HCT116 (cell line): ENCODE results near the gene HIPK3.

Experiments used
- ATF3 ChIP-seq: IDR thresholded peaks from 2 replicates; pipeline ENCODE4 v1.6.1; 2012
- CEBPB ChIP-seq: IDR thresholded peaks from 2 replicates; pipeline ENCODE4 v1.6.1; 2012; ENCODE audit warnings: low read depth
- CTCF ChIP-seq, 3 experiments: fragments of 200-600 bp in 1 of 3; sonication (generic) in 1 of 3; IDR thresholded peaks in 2 of 3; conservative IDR thresholded peaks in 1 of 3; 2 replicates each; pipeline ENCODE4 v1.5.1; 2012 to 2017; ENCODE audit warnings: low read depth in 2 of 3, low read length in 2 of 3, antibody characterized with exemption in 1 of 3, borderline replicate concordance in 1 of 3, control low read depth in 1 of 3, mild to moderate bottlenecking in 1 of 3, mixed read lengths in 1 of 3, mixed run types in 1 of 3, moderate library complexity in 1 of 3; ENCODE audit not compliant: insufficient read depth in 1 of 3
- JUND ChIP-seq: IDR thresholded peaks from 2 replicates; pipeline ENCODE4 v1.6.1; 2012
- POLR2A ChIP-seq: IDR thresholded peaks from 2 replicates; pipeline ENCODE4 v1.7.0; 2011; ENCODE audit warnings: borderline replicate concordance; ENCODE audit not compliant: insufficient read depth, insufficient read length; ENCODE audit errors: extremely low read depth

- TF ChIP-seq POLR2A (no peak), CEBPB (no peak), CTCF (IDR thresholded peaks at IDR 0.05 in 2 of 3, conservative IDR thresholded peaks at IDR 0.05 in 1 of 3; ENCODE audit: borderline replicate concordance in 1 of 3, insufficient read depth in 1 of 3, low read depth in 2 of 3, low read length in 2 of 3) (no peak), JUND (no peak), ATF3 (no peak)
Observed at GRCh38 chr11:33294224-33294623, 37.0 kb downstream of the HIPK3 start.
